Hepatocyte (in vitro differentiated cells): ENCODE measurements around the gene ARL5A. TPM values are rescaled to one million over a fixed set of nuclear protein-coding genes. Genes with fewer than 3 reads are reported as not detected.

ENCODE experiments used
- DNase-seq: peaks from one replicate; pipeline ENCODE4 v3.0.0-alpha.2; 2016; ENCODE audit warnings: low spot score
- H2AFZ ChIP-seq: fragments of 200-600 bp; sonication (generic); 2 replicates; pipeline ENCODE4 v1.6.0; 2016; ENCODE audit warnings: antibody characterized with exemption, mild to moderate bottlenecking
- H3K27ac ChIP-seq: fragments of 200-600 bp; sonication (generic); 2 replicates; pipeline ENCODE4 v1.5.1; 2016; ENCODE audit warnings: mild to moderate bottlenecking
- H3K27me3 ChIP-seq: fragments of 200-600 bp; sonication (generic); 2 replicates; pipeline ENCODE4 v1.6.1; 2016
- H3K36me3 ChIP-seq: fragments of 200-600 bp; sonication (generic); replicated peaks from 2 replicates; pipeline ENCODE4 v1.5.1; 2016; ENCODE audit warnings: low read depth; ENCODE audit not compliant: insufficient read depth
- H3K4me1 ChIP-seq: fragments of 200-600 bp; sonication (generic); 2 replicates; pipeline ENCODE4 v1.5.1; 2016; ENCODE audit warnings: mild to moderate bottlenecking, moderate library complexity; ENCODE audit not compliant: insufficient read depth
- H3K4me2 ChIP-seq: fragments of 200-600 bp; sonication (generic); 2 replicates; pipeline ENCODE4 v1.6.0; 2016
- H3K4me3 ChIP-seq: fragments of 200-600 bp; sonication (generic); 2 replicates; pipeline ENCODE4 v1.5.1; 2016; ENCODE audit warnings: mild to moderate bottlenecking
- H3K79me2 ChIP-seq: fragments of 200-600 bp; sonication (generic); 2 replicates; pipeline ENCODE4 v1.6.0; 2017; ENCODE audit warnings: mild to moderate bottlenecking
- H3K9me2 ChIP-seq: fragments of 200-600 bp; sonication (generic); replicated peaks from 2 replicates; pipeline ENCODE4 v1.6.0; 2017; ENCODE audit warnings: mild to moderate bottlenecking; ENCODE audit not compliant: insufficient read depth
- H3K9me3 ChIP-seq: fragments of 200-600 bp; sonication (generic); 2 replicates; pipeline ENCODE4 v1.5.1; 2016; ENCODE audit warnings: low read depth, mild to moderate bottlenecking
- H4K20me1 ChIP-seq: fragments of 200-600 bp; sonication (generic); 2 replicates; pipeline ENCODE4 v1.6.0; 2016; ENCODE audit warnings: mild to moderate bottlenecking; ENCODE audit not compliant: insufficient read depth, poor library complexity, severe bottlenecking
- CTCF ChIP-seq: fragments of 200-600 bp; sonication (generic); IDR thresholded peaks from 2 replicates; pipeline ENCODE4 v1.5.1; 2016; ENCODE audit warnings: antibody characterized with exemption, mild to moderate bottlenecking; ENCODE audit not compliant: poor library complexity
- EZH2 ChIP-seq: fragments of 200-600 bp; sonication (generic); IDR thresholded peaks from 2 replicates; pipeline ENCODE4 v1.6.1; 2016; ENCODE audit warnings: antibody characterized with exemption, mild to moderate bottlenecking, borderline replicate concordance
- EZH2phosphoT487 ChIP-seq: fragments of 200-600 bp; sonication (generic); IDR thresholded peaks from one replicate; pipeline ENCODE4 v1.6.1; 2018; ENCODE audit warnings: antibody characterized with exemption, mild to moderate bottlenecking, low read depth, moderate library complexity; ENCODE audit not compliant: unreplicated experiment, severe bottlenecking
- WGBS: methylation state at CpG from one replicate; pipeline ENCODE4 v1.1.6; 2016; ENCODE audit warnings: low lambda C conversion rate; ENCODE audit errors: missing lambda C conversion rate; 5-methylcytosine and 5-hydroxymethylcytosine counted together
- polyA plus RNA-seq: library from polyadenylated mRNA; unstranded; fragments of >200 nt; fragmentation: Nextera tagmentation; extraction: Ambion mirVana; gene quantifications from 2 replicates; pipeline ENCODE4 v1.2.1, GENCODE V29; 2016
- total RNA-seq: library from RNA; depleted of rRNA; stranded (reverse); fragments of >200 nt; gene quantifications from 2 replicates; pipeline ENCODE4 v1.2.3, GENCODE V29; 2014

ARL5A gene
- total and polyA plus RNA-seq, 2 experiments from 2014 or later: 23.2 to 68.3 TPM

DNA sequence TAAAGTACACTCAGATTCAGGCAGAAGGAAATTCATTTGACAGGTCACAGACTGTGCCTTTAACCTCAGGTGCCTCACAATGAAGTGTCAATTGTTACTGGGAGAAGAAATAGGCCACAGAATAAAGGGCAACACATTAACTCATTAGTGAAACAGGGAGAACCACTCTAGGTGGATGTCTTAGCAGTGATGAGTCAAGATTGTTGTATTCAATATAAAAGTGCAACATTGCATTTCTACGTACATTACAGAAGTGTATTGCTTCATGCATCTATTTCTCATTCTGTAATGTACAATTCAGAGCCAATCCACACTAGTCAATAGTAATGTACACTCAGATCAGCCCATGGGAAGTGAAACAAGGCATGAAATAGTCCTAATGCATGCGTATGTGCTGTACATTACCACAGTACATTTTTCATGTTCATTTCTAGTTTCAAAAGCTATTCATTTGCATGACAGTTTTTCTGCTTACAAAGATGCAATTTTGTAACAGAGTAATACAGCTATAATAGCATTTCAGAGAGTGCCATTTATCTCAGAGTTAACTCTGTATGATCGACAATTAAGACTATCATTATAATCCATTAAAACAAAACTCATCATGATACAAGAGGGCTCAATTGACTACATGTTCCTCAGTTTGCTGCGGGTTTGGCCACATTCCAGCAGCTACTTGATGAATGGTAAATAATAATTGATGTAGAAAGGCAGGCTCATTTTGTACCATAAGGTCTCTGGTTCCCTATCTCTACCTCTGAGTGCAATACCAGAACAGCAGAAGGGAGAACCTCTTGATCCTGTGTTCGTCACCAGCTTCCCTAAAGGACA is 12.2 kb upstream of the ARL5A start:
- DNase-seq: no peak
- no peaks in the 10 kb centered on the region for H3K27me3 ChIP-seq
- H4K20me1 ChIP-seq: no peaks in the 10 kb centered on the region
- no peaks in the 10 kb centered on the region for H3K79me2 ChIP-seq
- WGBS: 85% methylated on average over 5 of the region's 5 CpGs
- no peaks in the 10 kb centered on the region for H3K4me1 ChIP-seq
- no peaks in the 10 kb centered on the region for H3K9me2 ChIP-seq
- H3K4me3 ChIP-seq: no peak overlapping the region
- no peak for TF ChIP-seq CTCF
- TF ChIP-seq EZH2: no peak
- TF ChIP-seq EZH2phosphoT487: no peak
- H2AFZ ChIP-seq: no peak overlapping the region
- no peak overlapping the region for H3K4me2 ChIP-seq
- no peaks in the 10 kb centered on the region for H3K9me3 ChIP-seq
- no peaks in the 10 kb centered on the region for H3K36me3 ChIP-seq
- no peak overlapping the region for H3K27ac ChIP-seq

DNA sequence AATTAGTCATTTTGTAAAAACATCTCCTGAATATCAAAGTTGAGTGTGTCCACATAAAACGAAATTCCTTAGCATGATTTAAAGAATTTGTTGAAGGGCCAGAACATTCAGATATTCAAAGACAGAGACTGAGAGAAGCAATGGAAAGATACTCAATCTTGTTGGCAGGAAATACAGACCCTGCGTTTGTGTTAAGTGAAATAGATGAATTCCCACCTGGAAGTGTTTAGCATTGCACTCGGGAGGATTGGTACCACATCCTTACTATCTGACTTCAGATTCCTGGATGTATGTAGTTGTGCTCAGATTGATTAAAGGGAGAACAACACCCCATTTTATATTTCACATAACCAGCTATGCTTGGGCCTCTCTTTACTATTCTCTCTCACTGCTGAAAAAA is 9.7 kb upstream of the ARL5A start:
- H3K4me1 ChIP-seq: no peaks in the 10 kb centered on the region
- no peak overlapping the region for H3K27ac ChIP-seq
- H3K4me2 ChIP-seq: no peak overlapping the region
- no peaks in the 10 kb centered on the region for H3K79me2 ChIP-seq
- no peaks in the 10 kb centered on the region for H3K36me3 ChIP-seq
- H3K9me3 ChIP-seq: no peaks in the 10 kb centered on the region
- H4K20me1 ChIP-seq: no peaks in the 10 kb centered on the region
- H2AFZ ChIP-seq: no peak overlapping the region
- H3K4me3 ChIP-seq: no peak overlapping the region
- H3K27me3 ChIP-seq: no peaks in the 10 kb centered on the region
- no peak for DNase-seq
- TF ChIP-seq EZH2 (no peak), CTCF (no peak), EZH2phosphoT487 (no peak)
- 67% methylated on average over 3 of the region's 3 CpGs for WGBS
- no peaks in the 10 kb centered on the region for H3K9me2 ChIP-seq

DNA sequence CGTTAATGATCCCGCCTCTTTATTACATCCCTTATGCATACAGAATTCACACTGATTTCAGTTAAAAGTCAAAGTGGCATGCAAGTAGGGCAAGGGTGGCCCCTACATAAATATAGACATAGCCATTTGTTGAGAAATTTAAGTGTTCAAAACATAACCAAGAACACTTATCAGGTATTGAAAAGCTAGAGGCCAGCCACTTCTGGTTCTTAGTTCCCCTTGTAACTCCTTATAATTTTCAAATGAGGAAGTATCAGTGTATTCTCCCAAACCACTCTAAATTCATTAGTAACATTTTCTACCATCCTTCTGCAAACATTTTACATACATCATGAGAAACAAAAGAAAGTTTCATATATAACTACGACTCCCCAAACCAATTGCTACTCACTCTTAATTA is 5.8 kb upstream of the ARL5A start:
- Histone ChIP-seq H2AFZ (no peak overlapping the region), H4K20me1 (no peaks in the 10 kb centered on the region), H3K4me3 (no peak overlapping the region), H3K9me3 (no peaks in the 10 kb centered on the region), H3K27me3 (no peaks in the 10 kb centered on the region), H3K36me3 (no peaks in the 10 kb centered on the region), H3K4me1 (no peaks in the 10 kb centered on the region), H3K4me2 (no peak overlapping the region), H3K27ac (no peak overlapping the region), H3K79me2 (no peaks in the 10 kb centered on the region), H3K9me2 (no peaks in the 10 kb centered on the region)
- TF ChIP-seq CTCF: no peak
- no peak for TF ChIP-seq EZH2
- no peak for TF ChIP-seq EZH2phosphoT487
- WGBS: 94% methylated on average over 3 of the region's 3 CpGs
- DNase-seq: no peak
